Stimulated activated CD8-positive, alpha-beta memory T cell treated with anti-CD3 and anti-CD28 coated beads, Interleukin-12 subunit alpha, Interleukin-12 subunit beta, amount 100 ng/mL, for 4 hours (primary cell): ENCODE results near the gene EPHA6.
"Not testable (repeated sequence)": the region's sequence is repeated elsewhere in the genome, so short reads cannot be mapped to it uniquely, and the experiment has no call there.

ENCODE experiments used
- DNase-seq: peaks from one replicate; pipeline ENCODE4 v3.0.0-alpha.2; 2020; ENCODE audit warnings: low read depth

The EPHA6 gene

GRCh38 chr3:97187771-97188170 is 373.4 kb downstream of the EPHA6 start:
- no peak for DNase-seq

GRCh38 chr3:97189835-97190234 is 375.4 kb downstream of the EPHA6 start:
- no peak for DNase-seq

- no peak for DNase-seq
Measured at GRCh38 chr3:97197083-97197482, 382.7 kb downstream of the EPHA6 start.

- DNase-seq: no peak
Measured at GRCh38 chr3:97197830-97198229, 383.4 kb downstream of the EPHA6 start.

- DNase-seq: no peak
Measured at GRCh38 chr3:97200387-97200786, 386.0 kb downstream of the EPHA6 start.

GRCh38 chr3:97201814-97202213 is 387.4 kb downstream of the EPHA6 start:
- no peak for DNase-seq

- no peak for DNase-seq
Measured at GRCh38 chr3:97228966-97229365, 414.6 kb downstream of the EPHA6 start.

- DNase-seq: no peak
Measured at GRCh38 chr3:97230486-97230885, 416.1 kb downstream of the EPHA6 start.

GRCh38 chr3:97232393-97233034 is 418.1 kb downstream of the EPHA6 start:
- no peak for DNase-seq

- DNase-seq: no peak
Measured at GRCh38 chr3:97235179-97235578, 420.8 kb downstream of the EPHA6 start.

GRCh38 chr3:97235611-97236315 is 421.4 kb downstream of the EPHA6 start:
- DNase-seq: no peak

- no peak for DNase-seq
Measured at GRCh38 chr3:97241417-97241816, 427.0 kb downstream of the EPHA6 start.

GRCh38 chr3:97245201-97245910 is 431.0 kb downstream of the EPHA6 start:
- no peak for DNase-seq

- DNase-seq: no peak
Measured at GRCh38 chr3:97256060-97256459, 441.7 kb downstream of the EPHA6 start.

- no peak for DNase-seq
Measured at GRCh38 chr3:97257942-97258697, 443.7 kb downstream of the EPHA6 start.

- no peak for DNase-seq
Measured at GRCh38 chr3:97259263-97259662, 444.9 kb downstream of the EPHA6 start.

- no peak for DNase-seq
Measured at GRCh38 chr3:97264180-97264579, 449.8 kb downstream of the EPHA6 start.

- no peak for DNase-seq
Measured at GRCh38 chr3:97265237-97266005, 451.0 kb downstream of the EPHA6 start.

- DNase-seq: no peak
Measured at GRCh38 chr3:97269202-97269601, 454.8 kb downstream of the EPHA6 start.

- DNase-seq: not testable (repeated sequence)
Measured at GRCh38 chr3:97276879-97277550, 462.6 kb downstream of the EPHA6 start.

- no peak for DNase-seq
Measured at GRCh38 chr3:97277708-97278107, 463.3 kb downstream of the EPHA6 start.
